ENCODE measurements around the gene OXCT2.
A peak's percentile ranks its signal among the peaks of the same experiment; 100 is the strongest.

OXCT2 gene

GRCh38 chr1:39729030-39729429 is 42.1 kb downstream of the OXCT2 start:
- no peak for DNase-seq

DNA sequence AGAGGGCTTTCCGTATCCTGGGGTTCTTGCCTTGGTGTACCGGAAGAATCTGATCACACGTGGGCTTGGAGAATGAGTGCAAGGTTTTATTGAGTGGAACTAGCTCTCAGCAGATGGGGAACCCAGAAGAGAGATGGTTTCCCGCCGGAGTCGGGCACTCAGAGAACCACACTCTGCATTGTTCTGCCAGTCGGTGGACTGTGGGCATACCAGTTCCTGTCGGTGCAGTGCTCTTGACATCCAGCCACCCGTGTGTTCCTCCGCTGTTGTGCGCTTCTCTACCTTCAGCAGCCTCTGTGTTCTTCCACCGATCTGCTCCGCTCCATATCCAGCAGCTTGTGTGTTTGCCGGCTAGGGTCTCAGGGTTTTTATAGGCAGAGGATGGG is 43.2 kb downstream of the OXCT2 start:
- DNase-seq = peak; percentile 13

DNA sequence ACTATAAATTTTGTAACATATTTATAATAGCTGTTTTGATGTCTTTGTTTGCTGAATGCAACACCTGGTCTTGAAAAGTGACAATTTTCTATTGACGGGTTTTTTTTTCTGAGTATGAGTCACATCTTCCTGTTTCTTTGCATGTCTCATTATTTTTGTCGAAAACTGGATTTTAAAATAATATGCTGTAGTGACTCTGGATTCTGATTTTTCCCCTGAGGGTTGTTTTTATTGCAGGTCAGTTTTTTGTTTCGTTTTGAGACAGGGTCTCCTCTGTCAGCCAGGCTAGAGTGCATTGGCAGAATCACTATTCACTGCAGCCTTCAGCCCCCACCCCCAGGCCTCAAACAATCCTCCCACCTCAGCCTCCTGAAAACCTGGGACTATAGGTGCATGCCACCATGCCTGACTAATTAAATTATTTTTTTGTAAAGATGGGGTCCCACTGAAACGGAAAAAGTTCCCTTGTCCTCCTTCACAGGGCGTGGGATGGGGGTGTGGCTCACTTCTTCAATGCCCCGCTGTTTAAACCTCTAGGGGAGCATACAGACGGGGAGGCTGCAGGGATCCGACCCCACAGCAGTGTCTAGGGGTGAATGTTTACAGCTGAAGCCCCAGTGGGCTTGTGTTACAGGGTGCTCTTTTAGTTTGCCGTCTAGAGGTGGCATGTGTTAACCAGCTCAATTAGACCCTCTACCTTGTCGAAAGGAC is 43.8 kb downstream of the OXCT2 start:
- DNase-seq = no peak

DNA sequence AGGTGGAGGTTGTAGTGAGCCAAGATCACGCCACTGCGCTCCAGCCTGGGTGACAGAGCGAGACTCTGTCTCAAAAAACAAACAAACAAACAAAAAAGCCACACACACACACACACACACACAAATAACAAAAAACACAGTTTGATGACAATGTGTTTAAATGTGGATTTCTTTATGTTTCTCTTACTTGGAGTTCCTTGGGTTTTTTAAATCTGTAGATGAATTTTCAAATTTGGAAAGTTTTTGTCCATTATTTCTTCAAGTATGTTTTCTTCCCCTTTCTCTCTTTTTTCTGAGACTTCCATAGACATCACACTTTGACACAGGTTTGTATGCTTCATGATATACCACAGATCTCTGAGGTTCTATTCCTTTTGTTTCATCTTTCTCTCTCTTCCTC is 44.5 kb downstream of the OXCT2 start:
- DNase-seq = no peak

GRCh38 chr1:39722495-39722894 is 48.7 kb downstream of the OXCT2 start:
- DNase-seq = no peak

- DNase-seq = no peak
Observed at GRCh38 chr1:39721664-39722063, 49.5 kb downstream of the OXCT2 start.

DNA sequence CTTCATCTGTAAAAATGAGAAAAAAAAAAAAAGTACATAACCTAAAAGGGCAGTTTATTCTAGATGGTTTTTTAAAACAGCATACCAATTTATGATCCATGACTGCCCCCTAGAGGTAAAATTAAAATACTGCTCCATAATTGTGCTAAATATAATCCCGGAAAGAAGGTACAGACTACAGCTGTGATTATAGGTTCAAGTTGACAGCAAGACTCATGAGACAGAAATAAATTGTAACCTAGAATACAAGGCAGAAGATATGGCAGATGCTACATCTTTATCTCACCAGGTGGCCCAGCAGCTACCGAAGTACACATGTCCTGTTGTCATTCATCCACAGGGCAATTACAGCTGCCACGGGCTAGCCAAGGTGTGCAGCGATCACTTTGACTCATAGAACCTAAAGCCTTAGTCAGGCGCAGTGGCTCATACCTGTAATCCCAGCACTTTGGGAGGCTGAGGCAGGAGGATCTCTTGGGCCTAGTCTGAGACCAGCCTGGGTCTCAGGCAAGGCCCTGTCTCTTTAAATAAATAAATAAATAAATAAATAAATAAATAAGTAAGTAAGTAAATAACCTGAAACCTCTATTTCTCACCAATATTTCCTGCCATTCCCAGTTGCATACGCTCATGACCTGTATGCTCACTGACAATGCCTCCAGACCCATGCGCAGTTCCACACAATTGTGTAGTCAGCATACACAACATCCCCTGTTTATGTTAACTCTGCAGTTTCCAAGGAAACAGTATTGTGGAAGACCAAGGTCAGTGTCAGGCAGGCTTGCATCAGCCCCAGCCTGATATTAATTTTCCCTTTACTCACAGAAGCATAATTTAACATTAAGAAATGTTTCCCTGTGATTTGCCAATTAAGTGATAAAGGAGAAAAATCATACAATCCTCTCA is 50.8 kb downstream of the OXCT2 start:
- peak; percentile 76 for DNase-seq

Data from RPMI8226 (cell line).